ENCODE measurements around the gene KCNH1. TPM values are rescaled to one million over a fixed set of nuclear protein-coding genes. Genes with fewer than 3 reads are reported as not detected.
"Not testable (repeated sequence)": the region's sequence is repeated elsewhere in the genome, so short reads cannot be mapped to it uniquely, and the experiment has no call there.

KCNH1 gene
- total and polyA plus RNA-seq, 4 donors, result not detected

DNA sequence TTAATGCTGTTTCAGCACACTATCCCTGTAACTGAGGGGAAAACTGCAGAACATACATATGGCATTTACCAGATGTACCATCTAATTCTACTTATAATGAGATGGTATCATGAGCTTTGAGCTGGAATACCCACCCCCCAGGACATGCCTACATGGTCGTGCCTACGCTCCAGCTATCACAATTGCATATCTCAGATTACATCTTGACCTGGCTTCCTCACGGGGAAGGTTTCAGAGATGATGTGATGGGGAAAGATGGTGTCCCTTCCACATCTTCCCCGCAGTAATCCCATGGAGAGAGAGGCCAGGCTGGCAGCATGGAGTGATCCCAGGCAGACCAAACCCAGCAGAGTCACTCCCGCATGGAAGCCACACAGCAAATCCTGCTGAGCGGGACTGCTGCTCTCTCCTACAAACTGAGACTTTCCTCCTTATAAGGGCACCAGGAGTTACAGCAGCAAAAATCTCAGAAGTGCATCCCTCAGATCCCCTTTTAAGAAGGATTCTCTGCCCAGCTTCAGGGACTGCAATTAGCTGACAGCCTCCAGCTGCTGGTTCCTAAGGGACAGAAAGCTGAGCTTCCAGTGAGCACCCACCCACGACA lies 67.1 kb downstream of the KCNH1 start:
- H3K36me3 ChIP-seq (ENCODE audit: control insufficient read depth in 4 of 4, insufficient read depth in 3 of 4, low read depth in 1 of 4, low read length in 3 of 4), result no peaks in the 10 kb centered on the region
- WGBS, result 75% methylated on average over 7 of the region's 7 CpGs
- no peaks in the 10 kb centered on the region for H3K4me1 ChIP-seq (ENCODE audit: control insufficient read depth in 4 of 4, insufficient read depth in 4 of 4, low read length in 3 of 4)
- H3K27ac ChIP-seq (ENCODE audit: low read depth in 1 of 2, low read length in 2 of 2), result no peak overlapping the region
- peaks cover 0 to 2% (median 0%) of the 10 kb centered on the region in 4 donors for H3K27me3 ChIP-seq (ENCODE audit: control insufficient read depth in 4 of 4, insufficient read depth in 4 of 4, low read length in 3 of 4)
- TF ChIP-seq NR2F2 (IDR thresholded peaks at IDR 0.05) (no peak), RAD21 (IDR thresholded peaks at IDR 0.05) (no peak), GABPA (IDR thresholded peaks at IDR 0.05 in 1 of 2, conservative IDR thresholded peaks at IDR 0.05 in 1 of 2) (no peak), FOXA2 (IDR thresholded peaks at IDR 0.05) (no peak), JUND (IDR thresholded peaks at IDR 0.05) (no peak), ATF3 (IDR thresholded peaks at IDR 0.05) (no peak), EGR1 (IDR thresholded peaks at IDR 0.05; ENCODE audit: low read depth in 2 of 2) (no peak), RXRA (IDR thresholded peaks at IDR 0.05) (no peak), HNF4A (conservative IDR thresholded peaks at IDR 0.05) (no peak)
- TF ChIP-seq, protein P1, sequence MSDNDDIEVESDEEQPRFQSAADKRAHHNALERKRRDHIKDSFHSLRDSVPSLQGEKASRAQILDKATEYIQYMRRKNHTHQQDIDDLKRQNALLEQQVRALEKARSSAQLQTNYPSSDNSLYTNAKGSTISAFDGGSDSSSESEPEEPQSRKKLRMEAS (IDR thresholded peaks at IDR 0.05), result no peak
- no peak overlapping the region for H3K4me3 ChIP-seq (ENCODE audit: low read depth in 1 of 3, low read length in 3 of 3)
- no peaks in the 10 kb centered on the region for H3K9me3 ChIP-seq (ENCODE audit: control insufficient read depth in 4 of 4, low read length in 3 of 4)
- H3K9ac ChIP-seq (ENCODE audit: low read depth in 1 of 2, low read length in 2 of 2), result no peak overlapping the region
- no peak for DNase-seq (ENCODE audit: low spot score)

GRCh38 chr1:211041838-211042237 lies 92.1 kb downstream of the KCNH1 start:
- not testable (repeated sequence) for H3K9me3 ChIP-seq (ENCODE audit: control insufficient read depth in 4 of 4, low read length in 3 of 4); H3K9ac ChIP-seq (ENCODE audit: low read depth in 1 of 2, low read length in 2 of 2); H3K4me3 ChIP-seq (ENCODE audit: low read depth in 1 of 3, low read length in 3 of 3); H3K4me1 ChIP-seq (ENCODE audit: control insufficient read depth in 4 of 4, insufficient read depth in 4 of 4, low read length in 3 of 4); DNase-seq (ENCODE audit: low spot score); H3K36me3 ChIP-seq (ENCODE audit: control insufficient read depth in 4 of 4, insufficient read depth in 3 of 4, low read depth in 1 of 4, low read length in 3 of 4); H3K27ac ChIP-seq (ENCODE audit: low read depth in 1 of 2, low read length in 2 of 2); H3K27me3 ChIP-seq (ENCODE audit: control insufficient read depth in 4 of 4, insufficient read depth in 4 of 4, low read length in 3 of 4)
- 53% methylated on average over 3 of the region's 3 CpGs for WGBS

DNA sequence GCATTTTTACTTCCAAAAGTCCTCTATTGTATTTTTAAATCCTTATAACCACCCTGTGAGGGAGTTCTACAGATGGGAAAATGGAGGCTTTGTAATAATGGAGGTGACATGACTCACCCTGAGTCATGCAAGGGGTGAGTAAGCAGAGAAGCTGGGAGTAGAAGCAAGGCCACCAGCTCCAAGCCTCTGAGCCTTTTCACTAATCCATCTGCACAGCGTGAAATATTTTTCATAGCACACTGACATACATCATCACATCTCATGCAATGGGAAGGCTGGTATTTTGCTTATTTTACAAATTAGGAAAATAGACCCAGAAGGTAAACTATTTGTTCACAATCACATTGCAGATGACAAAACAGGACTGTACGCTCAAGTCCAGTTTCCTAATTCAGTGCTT lies 96.9 kb downstream of the KCNH1 start:
- no peak for DNase-seq (ENCODE audit: low spot score)
- no peak overlapping the region for H3K4me3 ChIP-seq (ENCODE audit: low read depth in 1 of 3, low read length in 3 of 3)
- no peak for TF ChIP-seq ZBTB33 (IDR thresholded peaks at IDR 0.05)
- no peak for TF ChIP-seq SP1 (IDR thresholded peaks at IDR 0.05)
- TF ChIP-seq, protein P2, sequence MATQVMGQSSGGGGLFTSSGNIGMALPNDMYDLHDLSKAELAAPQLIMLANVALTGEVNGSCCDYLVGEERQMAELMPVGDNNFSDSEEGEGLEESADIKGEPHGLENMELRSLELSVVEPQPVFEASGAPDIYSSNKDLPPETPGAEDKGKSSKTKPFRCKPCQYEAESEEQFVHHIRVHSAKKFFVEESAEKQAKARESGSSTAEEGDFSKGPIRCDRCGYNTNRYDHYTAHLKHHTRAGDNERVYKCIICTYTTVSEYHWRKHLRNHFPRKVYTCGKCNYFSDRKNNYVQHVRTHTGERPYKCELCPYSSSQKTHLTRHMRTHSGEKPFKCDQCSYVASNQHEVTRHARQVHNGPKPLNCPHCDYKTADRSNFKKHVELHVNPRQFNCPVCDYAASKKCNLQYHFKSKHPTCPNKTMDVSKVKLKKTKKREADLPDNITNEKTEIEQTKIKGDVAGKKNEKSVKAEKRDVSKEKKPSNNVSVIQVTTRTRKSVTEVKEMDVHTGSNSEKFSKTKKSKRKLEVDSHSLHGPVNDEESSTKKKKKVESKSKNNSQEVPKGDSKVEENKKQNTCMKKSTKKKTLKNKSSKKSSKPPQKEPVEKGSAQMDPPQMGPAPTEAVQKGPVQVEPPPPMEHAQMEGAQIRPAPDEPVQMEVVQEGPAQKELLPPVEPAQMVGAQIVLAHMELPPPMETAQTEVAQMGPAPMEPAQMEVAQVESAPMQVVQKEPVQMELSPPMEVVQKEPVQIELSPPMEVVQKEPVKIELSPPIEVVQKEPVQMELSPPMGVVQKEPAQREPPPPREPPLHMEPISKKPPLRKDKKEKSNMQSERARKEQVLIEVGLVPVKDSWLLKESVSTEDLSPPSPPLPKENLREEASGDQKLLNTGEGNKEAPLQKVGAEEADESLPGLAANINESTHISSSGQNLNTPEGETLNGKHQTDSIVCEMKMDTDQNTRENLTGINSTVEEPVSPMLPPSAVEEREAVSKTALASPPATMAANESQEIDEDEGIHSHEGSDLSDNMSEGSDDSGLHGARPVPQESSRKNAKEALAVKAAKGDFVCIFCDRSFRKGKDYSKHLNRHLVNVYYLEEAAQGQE (IDR thresholded peaks at IDR 0.05), result no peak
- TF ChIP-seq FOXA1 (IDR thresholded peaks at IDR 0.05), result no peak
- TF ChIP-seq FOXA2 (IDR thresholded peaks at IDR 0.05), result no peak
- no peak for TF ChIP-seq JUND (IDR thresholded peaks at IDR 0.05)
- no peak for TF ChIP-seq RXRA (IDR thresholded peaks at IDR 0.05)
- no peak for TF ChIP-seq ATF3 (IDR thresholded peaks at IDR 0.05)
- no peak for TF ChIP-seq GABPA (IDR thresholded peaks at IDR 0.05 in 1 of 2, conservative IDR thresholded peaks at IDR 0.05 in 1 of 2)
- TF ChIP-seq YY1 (IDR thresholded peaks at IDR 0.05), result no peak
- no peak for TF ChIP-seq TAF1 (conservative IDR thresholded peaks at IDR 0.05)
- TF ChIP-seq RAD21 (IDR thresholded peaks at IDR 0.05), result no peak
- no peak for TF ChIP-seq EGR1 (IDR thresholded peaks at IDR 0.05; ENCODE audit: low read depth in 2 of 2)
- TF ChIP-seq, protein P3, sequence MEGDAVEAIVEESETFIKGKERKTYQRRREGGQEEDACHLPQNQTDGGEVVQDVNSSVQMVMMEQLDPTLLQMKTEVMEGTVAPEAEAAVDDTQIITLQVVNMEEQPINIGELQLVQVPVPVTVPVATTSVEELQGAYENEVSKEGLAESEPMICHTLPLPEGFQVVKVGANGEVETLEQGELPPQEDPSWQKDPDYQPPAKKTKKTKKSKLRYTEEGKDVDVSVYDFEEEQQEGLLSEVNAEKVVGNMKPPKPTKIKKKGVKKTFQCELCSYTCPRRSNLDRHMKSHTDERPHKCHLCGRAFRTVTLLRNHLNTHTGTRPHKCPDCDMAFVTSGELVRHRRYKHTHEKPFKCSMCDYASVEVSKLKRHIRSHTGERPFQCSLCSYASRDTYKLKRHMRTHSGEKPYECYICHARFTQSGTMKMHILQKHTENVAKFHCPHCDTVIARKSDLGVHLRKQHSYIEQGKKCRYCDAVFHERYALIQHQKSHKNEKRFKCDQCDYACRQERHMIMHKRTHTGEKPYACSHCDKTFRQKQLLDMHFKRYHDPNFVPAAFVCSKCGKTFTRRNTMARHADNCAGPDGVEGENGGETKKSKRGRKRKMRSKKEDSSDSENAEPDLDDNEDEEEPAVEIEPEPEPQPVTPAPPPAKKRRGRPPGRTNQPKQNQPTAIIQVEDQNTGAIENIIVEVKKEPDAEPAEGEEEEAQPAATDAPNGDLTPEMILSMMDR (IDR thresholded peaks at IDR 0.05; ENCODE audit: low read depth, low read length, missing input control), result no peak
- TF ChIP-seq, protein P1 (IDR thresholded peaks at IDR 0.05), result no peak
- TF ChIP-seq HNF4A (conservative IDR thresholded peaks at IDR 0.05), result no peak
- TF ChIP-seq NR2F2 (IDR thresholded peaks at IDR 0.05), result no peak
- H3K9me3 ChIP-seq (ENCODE audit: control insufficient read depth in 4 of 4, low read length in 3 of 4), result peaks cover 0 to 4% (median 0%) of the 10 kb centered on the region in 4 donors
- H3K4me1 ChIP-seq (ENCODE audit: control insufficient read depth in 4 of 4, insufficient read depth in 4 of 4, low read length in 3 of 4), result no peaks in the 10 kb centered on the region
- no peak overlapping the region for H3K27ac ChIP-seq (ENCODE audit: low read depth in 1 of 2, low read length in 2 of 2)
- peaks cover 0 to 2% (median 0%) of the 10 kb centered on the region in 4 donors for H3K27me3 ChIP-seq (ENCODE audit: control insufficient read depth in 4 of 4, insufficient read depth in 4 of 4, low read length in 3 of 4)
- H3K36me3 ChIP-seq (ENCODE audit: control insufficient read depth in 4 of 4, insufficient read depth in 3 of 4, low read depth in 1 of 4, low read length in 3 of 4), result no peaks in the 10 kb centered on the region
- no peak overlapping the region for H3K9ac ChIP-seq (ENCODE audit: low read depth in 1 of 2, low read length in 2 of 2)
- WGBS, result 85% methylated on average over 2 of the region's 2 CpGs
